ENCODE results near the gene PXYLP1.

DNA sequence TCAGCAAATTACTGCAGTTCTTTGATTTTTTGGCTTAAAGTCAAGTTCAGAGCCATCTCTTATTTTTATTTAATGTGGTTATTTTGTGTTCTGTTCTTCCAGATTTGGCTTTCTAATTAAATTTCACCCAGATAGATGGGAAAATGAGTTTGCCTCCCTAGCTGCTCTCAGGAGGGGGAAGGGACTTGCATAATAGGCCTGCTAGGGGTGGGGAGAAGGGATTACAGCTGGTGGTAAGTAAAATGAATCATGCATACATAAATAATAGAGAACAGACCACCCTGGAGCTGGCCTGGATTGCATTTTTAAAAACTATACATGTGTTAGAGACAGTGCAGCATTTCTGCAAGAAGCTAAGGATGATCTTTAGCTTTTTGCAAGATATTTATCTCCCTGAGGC lies 3.9 kb upstream of the PXYLP1 start:
- TF ChIP-seq POLR2A (IDR thresholded peaks at IDR 0.05; ENCODE audit: control extremely low read depth in 1 of 2, low read depth in 2 of 2, low read length in 2 of 2) (no peak), EZH2 (IDR thresholded peaks at IDR 0.05; ENCODE audit: low read depth, low read length, severe bottlenecking) (no peak), POLR2AphosphoS5 (IDR thresholded peaks at IDR 0.05; ENCODE audit: low read depth, low read length) (no peak), EP300 (IDR thresholded peaks at IDR 0.05; ENCODE audit: borderline replicate concordance in 1 of 2, low read depth in 2 of 2, low read length in 2 of 2) (no peak), RAD21 (IDR thresholded peaks at IDR 0.05 in 1 of 2, conservative IDR thresholded peaks at IDR 0.05 in 1 of 2; ENCODE audit: low read depth in 2 of 2, low read length in 2 of 2) (no peak), SP1 (IDR thresholded peaks at IDR 0.05; ENCODE audit: low read depth, low read length) (no peak), SIX5 (IDR thresholded peaks at IDR 0.05; ENCODE audit: low read depth, low read length) (no peak)
- TF ChIP-seq, protein P1, sequence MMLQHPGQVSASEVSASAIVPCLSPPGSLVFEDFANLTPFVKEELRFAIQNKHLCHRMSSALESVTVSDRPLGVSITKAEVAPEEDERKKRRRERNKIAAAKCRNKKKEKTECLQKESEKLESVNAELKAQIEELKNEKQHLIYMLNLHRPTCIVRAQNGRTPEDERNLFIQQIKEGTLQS (IDR thresholded peaks at IDR 0.05; ENCODE audit: insufficient read depth, low read depth, low read length): no peak
- TF ChIP-seq, protein P2, sequence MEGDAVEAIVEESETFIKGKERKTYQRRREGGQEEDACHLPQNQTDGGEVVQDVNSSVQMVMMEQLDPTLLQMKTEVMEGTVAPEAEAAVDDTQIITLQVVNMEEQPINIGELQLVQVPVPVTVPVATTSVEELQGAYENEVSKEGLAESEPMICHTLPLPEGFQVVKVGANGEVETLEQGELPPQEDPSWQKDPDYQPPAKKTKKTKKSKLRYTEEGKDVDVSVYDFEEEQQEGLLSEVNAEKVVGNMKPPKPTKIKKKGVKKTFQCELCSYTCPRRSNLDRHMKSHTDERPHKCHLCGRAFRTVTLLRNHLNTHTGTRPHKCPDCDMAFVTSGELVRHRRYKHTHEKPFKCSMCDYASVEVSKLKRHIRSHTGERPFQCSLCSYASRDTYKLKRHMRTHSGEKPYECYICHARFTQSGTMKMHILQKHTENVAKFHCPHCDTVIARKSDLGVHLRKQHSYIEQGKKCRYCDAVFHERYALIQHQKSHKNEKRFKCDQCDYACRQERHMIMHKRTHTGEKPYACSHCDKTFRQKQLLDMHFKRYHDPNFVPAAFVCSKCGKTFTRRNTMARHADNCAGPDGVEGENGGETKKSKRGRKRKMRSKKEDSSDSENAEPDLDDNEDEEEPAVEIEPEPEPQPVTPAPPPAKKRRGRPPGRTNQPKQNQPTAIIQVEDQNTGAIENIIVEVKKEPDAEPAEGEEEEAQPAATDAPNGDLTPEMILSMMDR (IDR thresholded peaks at IDR 0.05; ENCODE audit: control extremely low read depth in 1 of 3, insufficient read depth in 1 of 3, low read depth in 1 of 3, low read length in 3 of 3): no peak
- TF ChIP-seq, protein P3, sequence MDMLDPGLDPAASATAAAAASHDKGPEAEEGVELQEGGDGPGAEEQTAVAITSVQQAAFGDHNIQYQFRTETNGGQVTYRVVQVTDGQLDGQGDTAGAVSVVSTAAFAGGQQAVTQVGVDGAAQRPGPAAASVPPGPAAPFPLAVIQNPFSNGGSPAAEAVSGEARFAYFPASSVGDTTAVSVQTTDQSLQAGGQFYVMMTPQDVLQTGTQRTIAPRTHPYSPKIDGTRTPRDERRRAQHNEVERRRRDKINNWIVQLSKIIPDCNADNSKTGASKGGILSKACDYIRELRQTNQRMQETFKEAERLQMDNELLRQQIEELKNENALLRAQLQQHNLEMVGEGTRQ (IDR thresholded peaks at IDR 0.05; ENCODE audit: low read length): no peak
